K562 (cell line): Measurements from ENCODE around the gene RHBDL3. TPM values are rescaled to one million over a fixed set of nuclear protein-coding genes. Genes with fewer than 3 reads are reported as not detected.
A peak's percentile ranks its signal among the peaks of the same experiment; 100 is the strongest.

ENCODE experiments used
- ARID1B ChIP-seq: fragments of 450-650 bp; IDR thresholded peaks from 2 replicates; pipeline ENCODE4 v1.6.1; 2016; ENCODE audit warnings: antibody characterized with exemption, mild to moderate bottlenecking, inconsistent platforms
- CREM ChIP-seq: IDR thresholded peaks from 2 replicates; pipeline ENCODE4 v1.6.1; 2014; ENCODE audit warnings: antibody characterized with exemption, low read depth
- ELF4 ChIP-seq: fragments of 450-650 bp; formaldehyde crosslinking; IDR thresholded peaks from 2 replicates; pipeline ENCODE4 v1.4.0; 2022; ENCODE audit warnings: missing genetic modification characterization
- HDAC1 ChIP-seq, 2 experiments: fragments of 450-650 bp; IDR thresholded peaks; 2 replicates each; pipeline ENCODE4 v1.6.1; 2016 to 2017; ENCODE audit warnings: inconsistent platforms in 1 of 2, mild to moderate bottlenecking in 1 of 2, moderate library complexity in 1 of 2
- JUN ChIP-seq, 2 experiments: sonication (generic) in 1 of 2; formaldehyde crosslinking in 1 of 2; IDR thresholded peaks; 2 replicates each; pipeline versions ENCODE4 v1.6.1 to v1.8.0; 2012 to 2022; ENCODE audit warnings: borderline replicate concordance in 2 of 2, mild to moderate bottlenecking in 2 of 2, improper control_type of control experiment in 1 of 2, low read depth in 1 of 2, low read length in 1 of 2, missing genetic modification reagents in 1 of 2
- RHOXF2B ChIP-seq: fragments of 250-450 bp; sonication (Bioruptor Pico); conservative IDR thresholded peaks from 2 replicates; pipeline ENCODE4 v1.5.1; 2021
- TRIM28 ChIP-seq: fragments of 450-650 bp; IDR thresholded peaks from 2 replicates; pipeline ENCODE4 v1.6.1; 2017
- XRCC4 ChIP-seq: IDR thresholded peaks from one replicate; pipeline ENCODE4 v1.6.1; 2011; ENCODE audit not compliant: insufficient read depth, insufficient read length; ENCODE audit errors: extremely low read depth
- ZNF197 ChIP-seq: fragments of 200-800 bp; sonication (Bioruptor generic); IDR thresholded peaks from 2 replicates; pipeline ENCODE4 v1.6.1; 2016; ENCODE audit warnings: low read depth, missing genetic modification characterization, missing compliant biosample characterization
- ZNF316 ChIP-seq: fragments of 450-650 bp; IDR thresholded peaks from 2 replicates; pipeline ENCODE4 v1.6.1; 2016
- polyA plus RNA-seq, 8 experiments: library from polyadenylated mRNA; depleted of rRNA in 4 of 8; stranded (reverse) in 5 of 8; unstranded in 3 of 8; fragments of >200 nt; fragmentation: Nextera tagmentation in 2 of 8; fragmentation: Illumina TruSeq in 1 of 8; extraction: Ambion mirVana in 2 of 8; extraction: Trizol in 1 of 8; gene quantifications; 2 replicates each; pipeline versions ENCODE4 v1.2.1 to v1.2.3, GENCODE V29; 2011 to 2014; ENCODE audit warnings: inconsistent platforms in 1 of 8, missing spikeins in 1 of 8
- total RNA-seq, 7 experiments: library from RNA; depleted of rRNA in 6 of 7; stranded (reverse); fragments of >200 nt in 6 of 7; fragmentation: Illumina TruSeq in 2 of 7; extraction: Trizol in 2 of 7; gene quantifications; 2 replicates each; pipeline versions ENCODE4 v1.2.1 to v1.2.3, GENCODE V29; 2011 to 2021; ENCODE audit warnings: low replicate concordance in 1 of 7
- TF ChIP-seq, protein P1 (sequence below): sonication (generic); formaldehyde crosslinking; IDR thresholded peaks from 2 replicates; pipeline ENCODE4 v1.8.0; 2022; ENCODE audit warnings: mild to moderate bottlenecking, missing genetic modification reagents
- TF ChIP-seq, protein P2 (sequence below), 2 experiments: fragments of 450-650 bp; formaldehyde crosslinking in 1 of 2; IDR thresholded peaks; 2 replicates each; pipeline versions ENCODE4 v1.4.0 to v1.6.1; 2014 to 2020; ENCODE audit warnings: mild to moderate bottlenecking in 2 of 2, borderline replicate concordance in 1 of 2, low read depth in 1 of 2

Gene RHBDL3
- total and polyA plus RNA-seq, 9 of the 15 experiments (the other 6 are each of a cell fraction or from before 2014, with no cell fraction given), result 0.06 to 0.31 (median 0.09) TPM; not detected in 4

DNA sequence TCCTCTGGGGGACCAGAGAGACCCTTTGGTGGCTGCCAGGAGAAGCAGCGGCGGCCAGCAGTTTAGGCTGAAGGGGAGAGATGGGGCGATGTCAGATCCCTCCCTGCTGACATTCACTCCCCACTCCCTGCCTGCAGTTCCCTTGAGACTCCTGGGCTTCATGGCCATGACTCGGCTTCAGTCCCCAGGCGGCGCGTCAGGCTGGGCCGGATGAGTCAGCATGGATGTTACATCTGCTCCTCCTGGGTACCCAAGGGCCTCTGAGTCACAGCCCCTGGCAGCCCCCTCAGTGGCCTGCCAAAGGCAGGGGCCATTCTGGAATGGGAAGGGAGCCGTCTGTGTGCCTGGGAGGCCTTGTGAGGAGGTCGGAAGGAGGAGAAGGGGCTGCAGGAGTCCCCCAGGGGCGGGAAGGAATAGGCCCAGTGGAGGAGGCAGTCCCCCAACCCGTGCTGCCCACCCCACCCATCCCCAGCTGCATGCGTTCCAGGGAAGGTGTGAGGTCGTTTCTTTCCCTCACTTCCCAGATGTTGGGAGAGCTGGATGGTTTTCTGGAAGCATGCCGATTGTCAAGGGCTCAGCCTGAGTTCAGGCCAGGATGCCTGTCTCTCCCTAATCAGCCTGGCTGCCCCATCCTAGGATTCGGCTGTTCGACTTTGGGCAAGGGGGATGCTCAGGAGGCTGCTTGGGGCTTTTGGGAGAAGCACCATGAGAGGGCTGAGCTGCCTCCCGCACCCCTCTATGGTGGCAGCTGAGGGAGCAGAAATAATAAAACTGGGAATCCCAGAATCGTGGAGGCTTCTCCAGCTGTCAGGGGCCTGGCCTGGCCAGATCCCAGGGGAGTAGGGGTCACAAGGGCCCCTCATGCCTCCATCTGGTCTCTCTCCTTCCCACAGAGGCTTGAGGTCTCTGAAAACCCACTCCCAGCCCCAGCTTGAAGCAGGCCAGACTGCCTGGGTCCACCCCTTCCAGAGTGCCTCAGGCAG is 9.7 kb downstream of the RHBDL3 start (continued):
- no peak for TF ChIP-seq XRCC4
- TF ChIP-seq, protein P1, sequence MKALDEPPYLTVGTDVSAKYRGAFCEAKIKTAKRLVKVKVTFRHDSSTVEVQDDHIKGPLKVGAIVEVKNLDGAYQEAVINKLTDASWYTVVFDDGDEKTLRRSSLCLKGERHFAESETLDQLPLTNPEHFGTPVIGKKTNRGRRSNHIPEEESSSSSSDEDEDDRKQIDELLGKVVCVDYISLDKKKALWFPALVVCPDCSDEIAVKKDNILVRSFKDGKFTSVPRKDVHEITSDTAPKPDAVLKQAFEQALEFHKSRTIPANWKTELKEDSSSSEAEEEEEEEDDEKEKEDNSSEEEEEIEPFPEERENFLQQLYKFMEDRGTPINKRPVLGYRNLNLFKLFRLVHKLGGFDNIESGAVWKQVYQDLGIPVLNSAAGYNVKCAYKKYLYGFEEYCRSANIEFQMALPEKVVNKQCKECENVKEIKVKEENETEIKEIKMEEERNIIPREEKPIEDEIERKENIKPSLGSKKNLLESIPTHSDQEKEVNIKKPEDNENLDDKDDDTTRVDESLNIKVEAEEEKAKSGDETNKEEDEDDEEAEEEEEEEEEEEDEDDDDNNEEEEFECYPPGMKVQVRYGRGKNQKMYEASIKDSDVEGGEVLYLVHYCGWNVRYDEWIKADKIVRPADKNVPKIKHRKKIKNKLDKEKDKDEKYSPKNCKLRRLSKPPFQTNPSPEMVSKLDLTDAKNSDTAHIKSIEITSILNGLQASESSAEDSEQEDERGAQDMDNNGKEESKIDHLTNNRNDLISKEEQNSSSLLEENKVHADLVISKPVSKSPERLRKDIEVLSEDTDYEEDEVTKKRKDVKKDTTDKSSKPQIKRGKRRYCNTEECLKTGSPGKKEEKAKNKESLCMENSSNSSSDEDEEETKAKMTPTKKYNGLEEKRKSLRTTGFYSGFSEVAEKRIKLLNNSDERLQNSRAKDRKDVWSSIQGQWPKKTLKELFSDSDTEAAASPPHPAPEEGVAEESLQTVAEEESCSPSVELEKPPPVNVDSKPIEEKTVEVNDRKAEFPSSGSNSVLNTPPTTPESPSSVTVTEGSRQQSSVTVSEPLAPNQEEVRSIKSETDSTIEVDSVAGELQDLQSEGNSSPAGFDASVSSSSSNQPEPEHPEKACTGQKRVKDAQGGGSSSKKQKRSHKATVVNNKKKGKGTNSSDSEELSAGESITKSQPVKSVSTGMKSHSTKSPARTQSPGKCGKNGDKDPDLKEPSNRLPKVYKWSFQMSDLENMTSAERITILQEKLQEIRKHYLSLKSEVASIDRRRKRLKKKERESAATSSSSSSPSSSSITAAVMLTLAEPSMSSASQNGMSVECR (CRISPR knock-in tag), result no peak
- TF ChIP-seq ZNF316, result peak; percentile 92
- no peak for TF ChIP-seq RHOXF2B
- TF ChIP-seq TRIM28, result no peak
- TF ChIP-seq ZNF197 (CRISPR knock-in tag), result no peak
- TF ChIP-seq ARID1B, result peak; percentile 72
- TF ChIP-seq, protein P2, sequence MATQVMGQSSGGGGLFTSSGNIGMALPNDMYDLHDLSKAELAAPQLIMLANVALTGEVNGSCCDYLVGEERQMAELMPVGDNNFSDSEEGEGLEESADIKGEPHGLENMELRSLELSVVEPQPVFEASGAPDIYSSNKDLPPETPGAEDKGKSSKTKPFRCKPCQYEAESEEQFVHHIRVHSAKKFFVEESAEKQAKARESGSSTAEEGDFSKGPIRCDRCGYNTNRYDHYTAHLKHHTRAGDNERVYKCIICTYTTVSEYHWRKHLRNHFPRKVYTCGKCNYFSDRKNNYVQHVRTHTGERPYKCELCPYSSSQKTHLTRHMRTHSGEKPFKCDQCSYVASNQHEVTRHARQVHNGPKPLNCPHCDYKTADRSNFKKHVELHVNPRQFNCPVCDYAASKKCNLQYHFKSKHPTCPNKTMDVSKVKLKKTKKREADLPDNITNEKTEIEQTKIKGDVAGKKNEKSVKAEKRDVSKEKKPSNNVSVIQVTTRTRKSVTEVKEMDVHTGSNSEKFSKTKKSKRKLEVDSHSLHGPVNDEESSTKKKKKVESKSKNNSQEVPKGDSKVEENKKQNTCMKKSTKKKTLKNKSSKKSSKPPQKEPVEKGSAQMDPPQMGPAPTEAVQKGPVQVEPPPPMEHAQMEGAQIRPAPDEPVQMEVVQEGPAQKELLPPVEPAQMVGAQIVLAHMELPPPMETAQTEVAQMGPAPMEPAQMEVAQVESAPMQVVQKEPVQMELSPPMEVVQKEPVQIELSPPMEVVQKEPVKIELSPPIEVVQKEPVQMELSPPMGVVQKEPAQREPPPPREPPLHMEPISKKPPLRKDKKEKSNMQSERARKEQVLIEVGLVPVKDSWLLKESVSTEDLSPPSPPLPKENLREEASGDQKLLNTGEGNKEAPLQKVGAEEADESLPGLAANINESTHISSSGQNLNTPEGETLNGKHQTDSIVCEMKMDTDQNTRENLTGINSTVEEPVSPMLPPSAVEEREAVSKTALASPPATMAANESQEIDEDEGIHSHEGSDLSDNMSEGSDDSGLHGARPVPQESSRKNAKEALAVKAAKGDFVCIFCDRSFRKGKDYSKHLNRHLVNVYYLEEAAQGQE (IDR thresholded peaks at IDR 0.05; ENCODE audit: borderline replicate concordance), result peak; percentile 26; the same call in 1 of the 2 replicates
- TF ChIP-seq, protein P2 (CRISPR knock-in tag; IDR thresholded peaks at IDR 0.05; ENCODE audit: low read depth), result no peak
- TF ChIP-seq JUN (IDR thresholded peaks at IDR 0.05; ENCODE audit: borderline replicate concordance, low read depth, low read length), result peak; percentile 89; the same call in 1 of the 2 replicates
- TF ChIP-seq JUN (CRISPR knock-in tag; IDR thresholded peaks at IDR 0.05; ENCODE audit: borderline replicate concordance), result no peak
- TF ChIP-seq HDAC1 (IDR thresholded peaks at IDR 0.05), result no peak
- no peak for TF ChIP-seq ELF4 (CRISPR knock-in tag)
- TF ChIP-seq CREM, result peak; percentile 59
